ENCODE data around the gene TRIM25.

GRCh38 chr17:56910509-56911235 lies 3.2 kb downstream of the TRIM25 start:
- TF ChIP-seq CTCF (IDR thresholded peaks at IDR 0.05; ENCODE audit: insufficient read depth, low read depth, low read length) (no peak), EZH2 (IDR thresholded peaks at IDR 0.05; ENCODE audit: insufficient read depth, low read length) (no peak)

Measured in astrocyte (in vitro differentiated cells and primary cell).